GM19467 (cell line): ENCODE results near the gene GNB1L.
"Not testable (repeated sequence)": the region's sequence is repeated elsewhere in the genome, so short reads cannot be mapped to it uniquely, and the experiment has no call there.

ENCODE experiments used
- ATAC-seq: cut with Tn5 transposase; IDR thresholded peaks from one replicate; pipeline ENCODE4 v1.9.1; 2021; ENCODE audit warnings: mild to moderate bottlenecking, moderate library complexity; ENCODE audit not compliant: unreplicated experiment

GNB1L gene

GRCh38 chr22:19784384-19785175 is 70.1 kb downstream of the GNB1L start:
- ATAC-seq = no peak

- ATAC-seq = no peak
Observed at GRCh38 chr22:19783586-19784383, 70.9 kb downstream of the GNB1L start.

GRCh38 chr22:19782533-19782932 is 72.1 kb downstream of the GNB1L start:
- no peak for ATAC-seq

GRCh38 chr22:19779685-19780268 is 74.9 kb downstream of the GNB1L start:
- no peak for ATAC-seq

GRCh38 chr22:19779011-19779421 is 75.7 kb downstream of the GNB1L start:
- ATAC-seq = no peak

GRCh38 chr22:19777192-19777591 is 77.5 kb downstream of the GNB1L start:
- ATAC-seq = not testable (repeated sequence)

- ATAC-seq = no peak
Observed at GRCh38 chr22:19776433-19777031, 78.1 kb downstream of the GNB1L start.

- no peak for ATAC-seq
Observed at GRCh38 chr22:19775496-19776325, 79.0 kb downstream of the GNB1L start.

GRCh38 chr22:19774628-19775027 is 80.0 kb downstream of the GNB1L start:
- ATAC-seq = no peak

GRCh38 chr22:19773470-19774040 is 81.1 kb downstream of the GNB1L start:
- ATAC-seq = no peak

- ATAC-seq = peak; percentile 69
Observed at GRCh38 chr22:19772673-19773469, 81.8 kb downstream of the GNB1L start.

- no peak for ATAC-seq
Observed at GRCh38 chr22:19772422-19772672, 82.3 kb downstream of the GNB1L start.

- ATAC-seq = no peak
Observed at GRCh38 chr22:19770349-19771220, 84.1 kb downstream of the GNB1L start.

GRCh38 chr22:19769393-19769715 is 85.3 kb downstream of the GNB1L start:
- ATAC-seq = no peak

- no peak for ATAC-seq
Observed at GRCh38 chr22:19767427-19768341, 87.0 kb downstream of the GNB1L start.

- ATAC-seq = no peak
Observed at GRCh38 chr22:19766511-19767426, 87.9 kb downstream of the GNB1L start.

- no peak for ATAC-seq
Observed at GRCh38 chr22:19766240-19766510, 88.5 kb downstream of the GNB1L start.
